ENCODE data around the gene NDUFA6. TPM values are rescaled to one million over a fixed set of nuclear protein-coding genes. Genes with fewer than 3 reads are reported as not detected.
"Not testable (repeated sequence)": the region's sequence is repeated elsewhere in the genome, so short reads cannot be mapped to it uniquely, and the experiment has no call there.

Gene NDUFA6
- total RNA-seq, 1 donor from 2014 or later: 270 TPM

GRCh38 chr22:42134100-42135020 is 43.8 kb upstream of the NDUFA6 start:
- DNase-seq: no peak
- no peak overlapping the region for H3K4me3 ChIP-seq
- intact Hi-C loops (cut with micrococcal nuclease): no loop called here

GRCh38 chr22:42132457-42132856 is 41.9 kb upstream of the NDUFA6 start:
- no peaks in the 10 kb centered on the region for H3K36me3 ChIP-seq
- no peak for TF ChIP-seq CTCF (IDR thresholded peaks at IDR 0.05; ENCODE audit: borderline replicate concordance)
- no peak for DNase-seq
- H3K4me3 ChIP-seq: no peak overlapping the region
- H3K4me1 ChIP-seq: no peaks in the 10 kb centered on the region
- H3K27me3 ChIP-seq (ENCODE audit: low read depth): peaks cover 14% of the 10 kb centered on the region
- H3K9me3 ChIP-seq (replicated peaks): no peaks in the 10 kb centered on the region
- H3K27ac ChIP-seq (replicated peaks): no peak overlapping the region
- intact Hi-C loops (cut with micrococcal nuclease): no loop called here

More at GRCh38 chr22:42134100-42135020, 43.8 kb upstream of the NDUFA6 start:
- Histone ChIP-seq H3K27ac (replicated peaks) (no peak overlapping the region), H3K9me3 (replicated peaks) (no peaks in the 10 kb centered on the region), H3K27me3 (ENCODE audit: low read depth) (peaks cover 14% of the 10 kb centered on the region), H3K36me3 (no peaks in the 10 kb centered on the region), H3K4me1 (no peaks in the 10 kb centered on the region)
- TF ChIP-seq CTCF (IDR thresholded peaks at IDR 0.05; ENCODE audit: borderline replicate concordance): no peak

- Histone ChIP-seq H3K27me3 (ENCODE audit: low read depth) (peaks cover 14% of the 10 kb centered on the region), H3K4me3 (no peak overlapping the region), H3K27ac (replicated peaks) (no peak overlapping the region), H3K36me3 (no peaks in the 10 kb centered on the region), H3K4me1 (no peaks in the 10 kb centered on the region), H3K9me3 (replicated peaks) (no peaks in the 10 kb centered on the region)
- no peak for TF ChIP-seq CTCF (IDR thresholded peaks at IDR 0.05; ENCODE audit: borderline replicate concordance)
- no peak for DNase-seq
- intact Hi-C loops (cut with micrococcal nuclease): no loop called here
Observed at GRCh38 chr22:42131562-42131961, 41.0 kb upstream of the NDUFA6 start.

- H3K36me3 ChIP-seq; H3K9me3 ChIP-seq (replicated peaks); DNase-seq; H3K4me3 ChIP-seq; H3K4me1 ChIP-seq; intact Hi-C loops (cut with micrococcal nuclease); H3K27ac ChIP-seq (replicated peaks): not testable (repeated sequence)
- H3K27me3 ChIP-seq (ENCODE audit: low read depth): peaks cover 14% of the 10 kb centered on the region
Observed at GRCh38 chr22:42130639-42131431, 40.3 kb upstream of the NDUFA6 start, which contains the start of gene CYP2D6. TSS of gene CYP2D6 (minus strand) at chr22:42130810. CDS start at chr22:42130791, 19 bp downstream.

- intact Hi-C loops (cut with micrococcal nuclease); DNase-seq; H3K36me3 ChIP-seq; H3K9me3 ChIP-seq (replicated peaks); H3K4me3 ChIP-seq; H3K27ac ChIP-seq (replicated peaks); H3K4me1 ChIP-seq: not testable (repeated sequence)
- peaks cover 14% of the 10 kb centered on the region for H3K27me3 ChIP-seq (ENCODE audit: low read depth)
Observed at GRCh38 chr22:42130182-42130581, 39.6 kb upstream of the NDUFA6 start.

- H3K36me3 ChIP-seq; H3K4me3 ChIP-seq; H3K27ac ChIP-seq (replicated peaks); intact Hi-C loops (cut with micrococcal nuclease); H3K4me1 ChIP-seq; H3K9me3 ChIP-seq (replicated peaks); H3K27me3 ChIP-seq (ENCODE audit: low read depth); DNase-seq: not testable (repeated sequence)
Observed at GRCh38 chr22:42128776-42129694, 38.5 kb upstream of the NDUFA6 start.

- DNase-seq; H3K9me3 ChIP-seq (replicated peaks); H3K27ac ChIP-seq (replicated peaks); H3K4me3 ChIP-seq; intact Hi-C loops (cut with micrococcal nuclease); H3K27me3 ChIP-seq (ENCODE audit: low read depth); H3K36me3 ChIP-seq; H3K4me1 ChIP-seq: not testable (repeated sequence)
Observed at GRCh38 chr22:42128007-42128406, 37.4 kb upstream of the NDUFA6 start.
